NCI-H1694 treated with DMSO at 0.1 percent for 48 hours (cell line): ENCODE measurements around the gene TSPAN7.

ENCODE experiments used
- DNase-seq: peaks from one replicate; lab custom pipeline; 2025; lab: John Stamatoyannopoulos, UW

Gene TSPAN7

DNA sequence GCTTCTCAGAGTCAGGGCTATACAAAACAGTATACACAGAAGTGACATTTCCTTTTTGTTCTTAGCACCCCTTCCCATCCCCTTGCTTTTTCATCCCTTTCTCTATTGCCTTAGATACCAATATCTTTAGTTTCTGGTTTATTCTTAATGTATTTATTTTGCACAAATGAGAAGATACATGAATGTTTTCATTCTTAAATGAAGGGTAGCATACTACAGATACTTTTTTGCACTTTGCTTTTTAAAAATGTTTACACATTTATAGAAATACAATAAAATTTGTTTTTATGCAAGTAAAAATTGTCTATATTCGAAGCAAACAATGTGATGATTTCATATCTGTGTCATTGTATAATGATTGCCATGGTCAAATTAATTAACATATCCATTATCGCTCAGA, 33.1 kb downstream of the TSPAN7 start:
- DNase-seq: no peak

DNA sequence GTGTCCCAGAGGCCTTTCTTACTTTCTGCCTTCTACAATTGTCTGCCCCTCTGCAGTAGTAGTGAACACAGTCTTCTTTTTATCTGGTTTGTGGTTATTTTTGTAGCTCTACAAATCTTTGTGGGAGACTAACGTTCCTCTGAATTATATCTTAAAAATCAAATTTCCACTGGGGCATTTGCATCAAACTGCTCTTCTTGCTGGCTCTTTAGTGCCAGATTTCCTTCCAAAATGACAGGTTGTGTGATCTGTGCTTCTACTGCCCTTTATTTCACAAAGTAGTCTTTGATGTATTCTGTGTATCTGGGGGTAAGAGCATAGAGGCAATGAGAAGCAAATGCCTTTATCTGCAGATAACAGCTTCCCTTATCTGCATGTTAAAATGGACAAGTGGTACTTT, 34.5 kb downstream of the TSPAN7 start:
- no peak for DNase-seq

DNA sequence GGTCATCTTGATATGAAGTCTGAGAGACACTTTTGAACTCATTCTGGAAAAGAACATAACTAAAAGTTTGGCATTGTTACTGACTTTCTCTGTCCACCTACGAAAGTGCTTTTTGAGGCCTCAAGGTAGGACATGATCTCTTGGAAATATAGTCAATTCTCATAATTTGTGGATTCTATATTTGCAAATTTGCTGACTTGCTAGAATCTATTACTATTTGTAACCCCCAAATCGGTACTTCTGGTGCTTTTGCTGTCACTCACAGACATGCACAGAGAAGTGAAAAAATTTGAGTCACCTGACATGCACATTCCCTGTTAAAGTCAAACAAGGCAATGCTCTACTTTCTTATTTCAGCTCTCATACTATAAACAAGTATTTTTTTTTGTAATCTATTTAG, 35.6 kb downstream of the TSPAN7 start:
- DNase-seq: no peak

DNA sequence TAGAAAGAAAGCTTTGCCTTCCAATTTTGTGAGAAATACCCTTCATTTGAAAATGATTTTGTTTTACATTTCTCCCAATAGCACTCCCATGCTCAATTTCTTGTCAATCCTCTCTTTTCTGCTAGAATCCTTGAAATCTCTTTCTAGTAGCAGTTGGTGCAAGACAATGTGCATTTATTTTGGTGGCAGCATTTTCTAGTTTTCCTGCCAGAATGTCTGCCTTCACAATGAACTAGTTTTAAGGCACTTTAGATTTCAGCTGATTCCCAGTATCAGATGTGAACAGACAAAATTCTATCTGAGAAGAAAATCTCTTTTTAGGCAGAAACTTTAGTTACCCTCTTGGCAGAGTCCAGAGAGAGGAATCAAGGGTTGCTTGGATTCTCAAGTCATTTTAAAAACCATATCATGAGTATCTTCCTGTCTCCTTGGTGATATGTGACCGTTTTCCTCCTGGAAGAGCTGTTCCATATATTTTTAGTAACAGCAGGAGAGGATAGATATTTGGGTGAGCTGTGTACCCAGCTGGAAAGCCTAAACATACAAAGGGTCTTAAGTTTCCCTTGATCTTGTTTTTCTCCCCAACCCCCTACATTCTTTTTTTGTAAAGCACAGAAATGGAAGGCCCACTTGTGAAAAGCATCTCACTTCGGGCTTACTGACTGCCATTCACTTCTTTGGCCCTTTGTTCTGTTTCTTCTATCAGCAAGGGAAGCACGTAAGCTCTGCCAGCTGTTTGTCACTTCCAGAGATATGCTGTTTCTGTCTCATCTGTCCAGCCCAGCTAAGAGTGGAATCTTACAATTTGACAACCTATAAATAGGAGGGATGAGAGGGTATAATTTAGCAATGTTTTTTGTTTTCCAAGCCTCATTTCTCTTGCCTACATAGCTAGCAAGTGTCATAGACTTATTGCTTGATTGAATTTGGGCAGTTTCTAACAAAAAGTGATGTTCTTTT, 38.7 kb downstream of the TSPAN7 start:
- DNase-seq: no peak

DNA sequence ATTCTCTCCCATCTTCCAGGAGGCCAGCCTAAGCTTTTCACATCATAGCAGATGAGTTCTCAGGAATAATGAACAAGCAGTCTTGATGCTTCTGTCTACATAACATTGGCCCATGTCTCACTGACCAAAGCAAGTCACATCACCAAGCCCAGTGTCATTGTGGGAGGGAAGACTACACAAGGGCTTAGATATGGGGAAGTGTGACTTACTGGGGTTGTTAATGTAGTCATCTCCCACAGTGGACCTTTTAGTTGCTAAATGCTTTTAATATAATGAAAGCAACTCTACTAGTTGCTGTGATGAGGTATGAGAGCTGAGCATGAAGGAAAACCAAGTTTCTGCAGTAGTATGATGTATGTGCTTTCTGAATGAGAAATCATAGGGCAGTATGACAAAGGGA, 40.5 kb downstream of the TSPAN7 start:
- no peak for DNase-seq

DNA sequence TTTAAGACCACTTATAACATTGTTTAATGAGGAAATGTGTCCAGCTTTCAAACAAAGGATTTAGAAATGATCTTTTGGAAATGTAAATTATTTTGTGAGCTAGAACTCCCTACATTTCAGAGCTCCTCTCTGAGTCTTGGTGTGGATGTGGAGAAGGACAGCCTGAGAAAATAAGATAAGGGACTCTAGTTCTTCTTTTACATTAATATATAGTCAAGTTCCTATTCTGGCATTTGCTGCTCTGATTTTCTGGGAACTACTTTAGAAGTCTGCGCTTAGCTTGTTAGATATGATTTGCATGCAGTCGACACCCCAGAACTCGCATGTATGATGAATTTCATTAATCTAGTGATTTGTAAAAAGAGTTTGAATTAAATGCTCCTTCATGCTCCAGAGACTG, 45.5 kb downstream of the TSPAN7 start:
- DNase-seq: no peak

DNA sequence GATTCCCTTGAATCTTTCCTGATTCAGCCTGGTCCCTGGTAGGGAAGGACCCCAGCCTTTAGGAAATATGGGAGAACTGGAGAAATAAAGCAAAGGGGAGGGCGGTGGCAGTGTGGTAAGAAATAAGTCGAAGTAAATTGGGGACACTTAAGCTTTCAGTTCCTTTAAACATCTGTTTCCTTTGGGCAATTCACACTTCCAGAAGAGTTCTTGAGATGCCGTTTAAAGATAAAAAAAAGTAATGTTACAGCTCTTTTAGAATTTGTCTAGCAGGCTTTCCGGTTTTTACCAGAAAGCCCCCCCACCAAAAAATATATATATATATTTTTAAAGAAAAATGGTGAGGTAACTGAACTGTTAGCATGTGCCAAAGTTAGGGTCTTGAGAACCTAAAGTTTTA, 46.6 kb downstream of the TSPAN7 start:
- DNase-seq: no peak

DNA sequence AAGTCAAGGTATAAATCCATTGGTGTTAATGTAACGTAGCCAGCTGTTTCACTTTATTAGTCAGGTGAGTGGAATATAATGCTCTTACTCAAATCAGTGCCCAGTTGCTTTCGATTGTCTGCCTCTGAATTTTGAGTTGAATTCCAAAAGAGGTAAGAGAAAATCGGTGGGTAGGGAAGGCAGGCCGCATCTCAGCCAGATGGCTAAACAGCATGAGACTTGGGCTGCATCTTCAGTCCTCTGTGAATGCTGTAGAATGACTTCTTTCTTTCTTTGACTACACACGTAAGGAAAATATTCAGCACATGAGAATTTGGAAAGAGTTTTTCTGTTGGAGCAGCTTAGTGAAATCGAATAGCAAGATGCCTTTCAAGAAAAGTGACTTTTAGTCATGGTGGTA, 49.5 kb downstream of the TSPAN7 start:
- no peak for DNase-seq

DNA sequence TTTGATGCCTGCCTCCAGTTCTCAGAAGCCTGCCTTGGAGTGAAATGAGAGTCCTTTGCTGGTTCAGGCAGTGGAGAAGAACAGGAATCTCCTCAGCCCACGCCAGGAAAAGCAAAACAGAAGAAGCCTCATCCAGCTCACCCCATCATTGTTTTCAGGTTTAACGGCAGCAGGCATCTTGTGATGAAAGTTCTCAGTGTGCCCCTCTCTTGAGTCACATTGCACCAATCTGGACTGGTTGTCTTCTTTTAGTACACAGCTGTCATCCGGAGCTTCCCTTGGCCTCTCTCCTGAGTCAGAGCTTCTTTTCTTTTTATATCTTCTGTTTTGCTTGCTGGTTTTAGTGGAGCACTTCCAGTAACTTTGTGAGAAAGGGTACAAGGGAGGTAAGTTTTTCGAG, 50.9 kb downstream of the TSPAN7 start:
- DNase-seq: no peak

DNA sequence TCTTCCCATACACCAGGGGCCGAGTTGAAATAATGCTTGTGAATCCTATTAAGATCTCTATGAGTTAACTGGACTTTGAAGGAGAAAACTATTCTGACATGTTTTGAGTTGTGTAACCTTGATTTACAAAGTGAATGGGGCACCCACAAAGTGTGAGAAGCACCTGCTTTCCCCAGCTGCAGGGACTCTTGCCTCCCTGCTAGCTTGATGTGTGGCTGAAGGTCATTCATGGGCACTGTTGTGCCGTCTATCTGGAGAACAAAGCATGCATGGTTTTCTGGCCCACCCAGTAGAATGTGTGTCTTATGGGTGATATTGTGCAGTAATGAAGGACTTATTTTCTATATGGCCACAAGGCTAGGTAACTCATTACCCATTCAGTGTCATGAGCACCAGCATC, 53.1 kb downstream of the TSPAN7 start:
- DNase-seq: no peak

DNA sequence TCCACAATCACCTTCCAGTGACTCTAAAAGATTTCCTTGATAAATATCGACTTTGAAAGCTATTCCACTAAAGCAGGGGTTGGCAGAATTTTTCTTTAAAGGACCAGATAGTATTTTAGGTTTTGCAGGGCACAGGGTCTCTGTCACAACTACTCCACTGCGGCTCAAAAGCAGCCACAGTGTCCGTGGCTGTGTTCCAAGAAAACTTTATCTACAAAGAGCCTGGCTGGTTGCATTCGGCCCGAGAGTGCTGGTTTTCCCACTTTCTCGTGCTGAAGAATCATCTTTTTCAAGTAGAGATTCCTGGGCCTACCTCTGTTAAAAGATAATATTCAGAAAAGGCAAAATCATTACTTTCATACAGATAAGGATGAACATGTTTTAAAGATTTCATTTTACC, 55.6 kb downstream of the TSPAN7 start:
- DNase-seq: no peak

DNA sequence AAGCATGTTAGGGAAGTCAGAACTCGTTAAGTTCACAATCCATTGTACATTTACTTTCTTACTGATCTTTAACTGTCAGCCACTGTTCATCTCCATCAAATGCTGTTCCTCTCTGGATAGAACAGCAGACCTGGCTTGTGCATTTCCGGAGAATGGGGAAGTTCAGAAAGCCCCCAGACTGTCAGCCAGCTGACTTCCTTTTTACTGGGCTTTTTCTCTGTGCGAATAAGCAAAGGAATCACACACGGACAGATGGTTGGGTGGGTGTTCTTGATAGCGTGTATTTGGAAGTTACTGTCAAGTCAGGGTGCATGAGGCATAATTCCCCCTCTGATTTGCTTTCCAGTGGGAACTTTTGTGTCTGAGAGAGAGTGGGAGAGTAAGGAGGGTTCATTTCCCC, 56.8 kb downstream of the TSPAN7 start:
- peak; percentile 14 for DNase-seq

DNA sequence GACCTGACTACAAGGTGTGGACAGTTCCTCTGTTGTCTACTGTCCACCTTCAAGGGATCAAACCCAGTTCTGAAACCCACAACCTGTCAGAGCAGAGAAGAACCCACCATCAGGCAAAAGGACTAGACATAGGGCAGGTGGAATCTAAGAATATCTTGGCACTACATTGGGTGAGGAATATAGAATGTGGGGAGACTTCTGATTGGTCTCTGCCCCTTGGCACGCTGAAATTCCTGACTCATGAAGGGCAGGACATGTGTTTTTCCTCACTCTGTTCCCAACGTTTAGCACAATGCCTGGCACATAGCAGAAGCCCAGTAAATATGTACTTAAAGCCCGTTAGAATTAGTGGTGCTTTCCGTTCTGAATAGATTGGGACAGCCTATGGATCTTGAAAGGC, 59.3 kb downstream of the TSPAN7 start:
- DNase-seq: no peak

DNA sequence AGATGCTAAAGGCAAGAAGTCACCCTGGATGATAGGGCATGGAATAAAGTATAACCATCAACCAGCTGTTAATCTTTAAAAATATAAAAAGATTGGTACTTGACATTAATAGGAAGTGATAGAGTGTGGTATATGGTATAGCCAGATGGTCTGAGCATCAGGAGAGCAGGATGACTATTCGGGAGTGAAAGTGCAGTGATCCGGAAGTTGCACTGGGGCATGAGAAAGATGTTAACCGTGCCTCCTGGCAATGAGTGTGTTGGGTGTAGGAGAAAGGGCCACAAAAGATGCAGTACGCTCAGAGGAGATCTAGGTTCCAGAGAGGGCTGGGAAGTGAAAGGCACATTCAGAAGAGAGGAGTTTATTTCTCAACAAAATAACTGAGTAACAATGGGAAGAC, 65.0 kb downstream of the TSPAN7 start:
- peak; percentile 89 for DNase-seq

DNA sequence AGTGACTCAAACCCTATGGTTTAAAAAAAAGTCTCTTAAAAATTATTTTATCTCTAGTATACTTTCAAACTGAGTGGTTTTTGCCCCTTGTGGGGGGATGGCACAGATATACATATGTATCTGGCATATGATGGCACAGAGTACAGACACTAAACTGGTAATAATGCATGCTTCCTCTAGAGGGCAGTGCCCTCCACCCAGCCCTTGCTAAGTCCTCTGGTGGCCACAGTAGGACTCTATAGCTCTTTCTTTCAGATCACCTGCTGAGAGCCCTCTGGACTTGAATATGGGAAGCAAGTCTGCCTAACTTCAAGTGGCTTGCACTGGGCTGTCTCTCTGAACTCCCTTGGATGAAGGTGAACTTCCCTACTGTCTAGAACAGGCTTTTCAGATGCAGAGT, 66.3 kb downstream of the TSPAN7 start:
- DNase-seq: peak; percentile 28

DNA sequence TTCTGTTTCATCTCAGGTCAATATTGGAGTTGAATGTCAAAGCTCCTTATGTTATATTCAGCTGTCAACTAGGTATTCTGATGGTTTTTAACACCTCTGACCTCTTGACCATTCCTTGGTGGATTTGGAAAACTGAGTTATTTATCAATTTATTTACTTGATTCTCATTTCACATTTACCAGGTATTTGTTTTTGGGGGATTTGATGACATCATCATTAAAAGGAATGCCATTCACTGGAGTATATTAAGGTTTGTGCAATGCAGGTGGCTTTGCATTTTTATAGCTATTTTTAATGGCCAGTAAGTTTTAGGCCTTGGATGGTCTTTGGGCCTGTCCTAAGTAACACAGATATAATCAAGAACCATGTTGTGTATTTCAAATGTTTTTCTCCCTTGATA, 67.2 kb downstream of the TSPAN7 start:
- no peak for DNase-seq

DNA sequence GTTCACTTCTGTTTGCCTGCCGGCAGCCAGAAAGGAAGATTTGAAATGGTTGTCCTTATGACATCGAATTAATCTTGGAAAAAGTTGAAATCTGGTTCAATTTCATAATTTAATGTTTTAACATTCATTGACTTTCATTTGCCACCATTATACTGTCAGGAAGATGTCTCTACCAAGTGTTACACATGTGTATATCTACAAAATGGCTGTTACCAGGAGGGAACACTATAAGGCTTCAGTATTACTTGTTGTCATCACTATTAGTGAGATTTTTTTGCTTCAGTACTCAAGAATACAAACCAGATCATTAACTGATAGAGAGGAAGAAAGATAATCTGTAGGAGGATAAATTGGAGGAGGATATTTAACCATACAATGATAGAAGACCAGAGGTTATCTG, 71.2 kb downstream of the TSPAN7 start:
- no peak for DNase-seq

DNA sequence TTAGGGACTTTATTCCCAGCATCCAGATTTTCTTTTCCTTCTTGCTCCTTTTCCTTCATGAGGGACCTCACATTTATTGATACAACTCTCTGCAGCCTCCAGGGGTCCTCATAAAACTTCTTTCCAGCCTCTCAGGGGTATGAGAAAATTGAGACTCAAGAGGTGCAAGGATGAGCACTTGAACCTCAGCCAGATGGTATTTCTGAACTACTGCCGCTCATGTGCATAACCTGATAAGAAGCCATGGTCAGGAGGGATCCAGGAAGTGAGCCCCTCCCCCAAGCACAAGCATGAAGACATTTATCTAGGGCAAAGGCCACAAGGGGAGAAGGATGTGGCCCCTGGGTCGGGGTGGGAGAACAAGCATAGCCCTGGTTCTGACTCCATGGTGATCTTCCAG, 73.3 kb downstream of the TSPAN7 start:
- DNase-seq: no peak

DNA sequence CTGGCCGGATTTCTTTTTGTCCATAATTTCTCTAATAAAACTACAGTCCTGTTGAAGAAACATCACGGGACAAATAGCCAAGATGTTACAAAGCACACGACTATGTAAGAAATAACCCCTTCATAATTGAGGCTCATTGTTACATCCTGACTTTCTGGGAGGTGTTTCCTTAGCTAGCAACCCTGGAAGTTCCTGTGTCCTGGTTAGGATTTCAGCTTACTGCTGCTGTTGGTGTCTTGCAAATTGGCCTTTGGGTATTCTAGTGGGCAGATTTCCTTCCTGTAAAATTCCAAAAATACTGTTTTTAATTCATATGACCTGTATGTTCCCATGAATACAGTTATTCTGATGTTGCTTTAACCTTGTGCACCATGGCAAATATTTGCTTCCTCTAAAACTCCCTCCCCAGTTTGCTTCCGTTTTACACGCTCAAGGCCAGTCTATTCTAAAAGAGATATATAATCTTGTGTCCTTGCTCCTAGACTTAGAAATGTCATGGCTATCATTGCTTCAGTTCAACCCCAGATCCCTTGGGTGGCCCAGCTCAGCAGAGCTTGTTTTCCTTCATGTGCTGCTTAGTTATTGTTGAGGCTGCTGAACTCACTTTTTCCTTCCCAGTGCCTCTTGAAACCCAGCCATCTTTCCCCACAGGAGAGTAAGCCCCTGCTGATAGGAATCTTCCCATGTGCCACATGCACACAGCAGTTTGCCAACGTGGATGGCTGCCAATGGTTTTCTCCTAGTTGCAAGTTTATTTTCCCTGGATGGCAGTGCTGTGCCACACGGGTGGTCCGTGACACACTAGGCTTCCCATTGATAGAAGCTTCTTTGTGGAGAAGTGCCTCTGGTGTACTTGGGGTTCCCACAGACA, 75.8 kb downstream of the TSPAN7 start:
- peak; percentile 74 for DNase-seq

DNA sequence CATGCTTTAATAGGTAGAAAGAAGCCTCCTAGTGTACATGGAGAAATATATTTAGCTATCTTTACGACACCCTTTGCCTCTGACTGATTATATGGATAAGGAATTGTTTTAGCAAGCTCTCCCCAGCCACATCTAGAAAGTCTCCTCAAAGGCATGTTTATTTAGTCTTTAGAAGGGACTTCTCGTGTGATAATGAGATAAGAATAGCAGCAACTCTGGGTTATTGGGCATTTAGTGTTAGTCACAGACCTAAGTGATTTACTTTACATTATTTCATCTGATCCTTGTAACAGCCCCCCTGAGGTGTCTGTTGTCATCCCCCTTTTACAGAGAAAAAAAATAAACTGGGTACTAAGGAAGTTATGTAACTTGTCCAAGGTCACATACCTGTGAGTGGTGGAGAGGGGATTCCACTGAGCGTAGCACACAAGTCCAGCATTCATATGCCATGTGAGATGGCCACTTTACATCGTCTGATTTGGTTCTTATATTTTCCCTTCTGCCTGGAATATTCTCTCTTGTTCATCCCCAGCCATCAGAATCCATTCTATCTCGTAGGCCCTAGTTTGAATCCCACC, 77.7 kb downstream of the TSPAN7 start:
- DNase-seq: no peak

DNA sequence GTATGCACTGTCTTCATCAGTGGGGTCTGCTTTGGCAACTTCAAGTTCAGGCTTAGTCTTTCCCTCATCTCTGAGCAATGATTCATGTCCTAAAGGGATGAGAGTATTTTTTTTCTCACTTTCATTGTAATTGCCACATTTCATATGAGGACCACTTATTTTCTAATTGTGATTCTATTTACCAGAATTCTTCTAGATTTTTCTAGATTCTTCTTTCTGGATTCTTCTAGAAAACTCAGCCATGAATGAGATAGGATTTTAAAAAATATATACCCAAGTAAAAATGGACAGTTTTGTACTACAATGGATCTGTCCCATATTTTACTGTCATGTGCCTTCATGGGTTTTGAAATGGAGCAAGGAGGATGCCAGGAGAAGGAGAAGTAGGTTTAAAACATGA, 78.4 kb downstream of the TSPAN7 start:
- DNase-seq: no peak

DNA sequence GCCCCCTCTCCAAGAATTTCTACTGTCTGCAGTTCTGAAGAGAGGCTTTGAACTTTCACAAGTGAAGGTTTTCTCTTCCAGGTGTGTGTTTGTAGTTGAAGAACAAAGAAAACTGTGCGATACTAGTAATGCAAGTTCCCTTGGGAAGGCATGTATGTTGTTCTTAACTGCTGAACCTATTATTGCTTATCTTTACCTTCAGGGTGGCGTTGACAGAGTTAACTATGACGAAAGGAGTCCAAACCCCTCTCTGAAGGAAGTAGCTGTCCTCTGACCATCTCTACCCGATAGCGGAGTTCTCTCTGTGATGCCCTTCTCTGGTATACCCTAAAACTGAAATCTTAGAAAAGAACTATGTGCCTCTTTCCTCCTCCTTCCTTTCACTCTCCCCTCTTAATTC, 79.9 kb downstream of the TSPAN7 start:
- no peak for DNase-seq

DNA sequence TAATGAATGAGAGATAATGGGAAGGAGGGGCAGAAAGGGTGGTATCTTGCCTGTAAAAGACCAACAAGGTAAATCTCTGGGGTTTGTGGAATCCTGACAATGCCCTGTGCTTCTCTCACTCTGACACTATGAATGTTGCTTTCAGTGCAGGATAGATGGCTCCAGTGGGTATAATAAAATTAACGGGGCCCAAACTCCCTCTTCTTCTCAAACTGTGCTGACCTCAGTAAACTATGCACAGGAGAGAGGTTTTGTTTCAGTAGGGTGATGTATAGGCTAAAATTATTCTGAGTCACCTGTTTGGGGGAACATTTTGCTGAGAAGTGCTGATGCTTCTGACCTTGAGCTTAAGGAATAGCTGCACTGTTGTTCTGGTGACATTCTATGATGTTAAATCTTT, 82.6 kb downstream of the TSPAN7 start:
- DNase-seq: no peak
